ENCODE measurements around the gene PHF2. TPM values are rescaled to one million over a fixed set of nuclear protein-coding genes. Genes with fewer than 3 reads are reported as not detected.

PHF2 gene
- total RNA-seq, 3 donors from 2014 or later: 24.8 to 26.9 (median 25.9) TPM

GRCh38 chr9:93709600-93710369 is 133.4 kb downstream of the PHF2 start:
- no peaks in the 10 kb centered on the region for H3K36me3 ChIP-seq

GRCh38 chr9:93710370-93710723 is 134.0 kb downstream of the PHF2 start:
- no peak for DNase-seq (ENCODE audit: low spot score in 2 of 2)
- H3K9me3 ChIP-seq: peaks cover 4 to 6% of the 10 kb centered on the region in 2 donors

More at GRCh38 chr9:93709600-93710369, 133.4 kb downstream of the PHF2 start:
- Histone ChIP-seq H3K4me3 (no peak overlapping the region), H3K27me3 (no peaks in the 10 kb centered on the region), H3K27ac (no peak overlapping the region), H3K9me3 (peaks cover 0 to 6% of the 10 kb centered on the region in 2 donors), H3K4me1 (no peaks in the 10 kb centered on the region)
- TF ChIP-seq CTCF (IDR thresholded peaks at IDR 0.05) (no peak), POLR2A (IDR thresholded peaks at IDR 0.05) (no peak), POLR2AphosphoS5 (IDR thresholded peaks at IDR 0.05) (no peak)
- intact Hi-C loops (cut with DNase I; ENCODE audit: low total_unique reads): no loop called here
- DNase-seq (ENCODE audit: low spot score in 2 of 2): no peak

GRCh38 chr9:93711002-93711401 is 134.6 kb downstream of the PHF2 start:
- DNase-seq (ENCODE audit: low spot score in 2 of 2): no peak

More at GRCh38 chr9:93710370-93710723, 134.0 kb downstream of the PHF2 start:
- H3K4me1 ChIP-seq: no peaks in the 10 kb centered on the region
- H3K36me3 ChIP-seq: no peaks in the 10 kb centered on the region
- no peak overlapping the region for H3K27ac ChIP-seq
- H3K27me3 ChIP-seq: no peaks in the 10 kb centered on the region
- TF ChIP-seq CTCF (IDR thresholded peaks at IDR 0.05) (no peak), POLR2AphosphoS5 (IDR thresholded peaks at IDR 0.05) (no peak), POLR2A (IDR thresholded peaks at IDR 0.05) (no peak)
- intact Hi-C loops (cut with DNase I; ENCODE audit: low total_unique reads): no loop called here
- H3K4me3 ChIP-seq: no peak overlapping the region

GRCh38 chr9:93712896-93713295 is 136.5 kb downstream of the PHF2 start:
- Histone ChIP-seq H3K27me3 (no peaks in the 10 kb centered on the region), H3K36me3 (no peaks in the 10 kb centered on the region), H3K4me1 (no peaks in the 10 kb centered on the region), H3K9me3 (peaks cover 0 to 20% of the 10 kb centered on the region in 2 donors), H3K27ac (no peak overlapping the region), H3K4me3 (no peak overlapping the region)
- no peak for DNase-seq (ENCODE audit: low spot score in 2 of 2)
- intact Hi-C loops (cut with DNase I; ENCODE audit: low total_unique reads): no loop called here
- TF ChIP-seq POLR2AphosphoS5 (IDR thresholded peaks at IDR 0.05): no peak
- no peak for TF ChIP-seq CTCF (IDR thresholded peaks at IDR 0.05)
- TF ChIP-seq POLR2A (IDR thresholded peaks at IDR 0.05): no peak

More at GRCh38 chr9:93711002-93711401, 134.6 kb downstream of the PHF2 start:
- H3K36me3 ChIP-seq: no peaks in the 10 kb centered on the region
- H3K27me3 ChIP-seq: no peaks in the 10 kb centered on the region
- no peak overlapping the region for H3K4me3 ChIP-seq
- H3K9me3 ChIP-seq: peaks cover 6 to 11% of the 10 kb centered on the region in 2 donors
- intact Hi-C loops (cut with DNase I; ENCODE audit: low total_unique reads): no loop called here
- H3K4me1 ChIP-seq: no peaks in the 10 kb centered on the region
- TF ChIP-seq POLR2AphosphoS5 (IDR thresholded peaks at IDR 0.05): no peak
- no peak for TF ChIP-seq POLR2A (IDR thresholded peaks at IDR 0.05)
- TF ChIP-seq CTCF (IDR thresholded peaks at IDR 0.05): no peak
- H3K27ac ChIP-seq: no peak overlapping the region

GRCh38 chr9:93713716-93714115 is 137.3 kb downstream of the PHF2 start:
- no peak overlapping the region for H3K4me3 ChIP-seq
- intact Hi-C loops (cut with DNase I; ENCODE audit: low total_unique reads): no loop called here
- H3K36me3 ChIP-seq: no peaks in the 10 kb centered on the region

More at GRCh38 chr9:93713716-93714115, 137.3 kb downstream of the PHF2 start:
- Histone ChIP-seq H3K4me1 (no peaks in the 10 kb centered on the region), H3K27ac (no peak overlapping the region), H3K9me3 (peaks cover 0 to 20% of the 10 kb centered on the region in 2 donors), H3K27me3 (no peaks in the 10 kb centered on the region)
- no peak for DNase-seq (ENCODE audit: low spot score in 2 of 2)
- TF ChIP-seq POLR2A (IDR thresholded peaks at IDR 0.05) (no peak), POLR2AphosphoS5 (IDR thresholded peaks at IDR 0.05) (no peak), CTCF (IDR thresholded peaks at IDR 0.05) (no peak)

All from breast epithelium (tissue), 4 donors.